Karpas-422 (cell line): ENCODE measurements around the gene ATXN7L1. TPM values are rescaled to one million over a fixed set of nuclear protein-coding genes. Genes with fewer than 3 reads are reported as not detected.
"Not testable (repeated sequence)": the region's sequence is repeated elsewhere in the genome, so short reads cannot be mapped to it uniquely, and the experiment has no call there.

Source experiments
- DNase-seq: peaks from one replicate; pipeline ENCODE4 v3.0.0-alpha.2; 2015
- H2AFZ ChIP-seq: fragments of 200-600 bp; sonication (generic); 2 replicates; pipeline ENCODE4 v1.6.1; 2014; ENCODE audit warnings: antibody characterized with exemption, low read length, mixed read lengths
- H3K27ac ChIP-seq: fragments of 200-600 bp; sonication (generic); 2 replicates; pipeline ENCODE4 v1.5.1; 2014; ENCODE audit warnings: mild to moderate bottlenecking, low read length, moderate library complexity
- H3K27me3 ChIP-seq: fragments of 200-600 bp; sonication (generic); 2 replicates; pipeline ENCODE4 v1.6.1; 2014; ENCODE audit warnings: low read length, mixed read lengths
- H3K36me3 ChIP-seq: fragments of 200-600 bp; sonication (generic); 2 replicates; pipeline ENCODE4 v1.6.1; 2014; ENCODE audit warnings: low read length, mixed read lengths; ENCODE audit not compliant: insufficient read depth
- H3K4me1 ChIP-seq: fragments of 200-600 bp; sonication (generic); 2 replicates; pipeline ENCODE4 v1.6.1; 2014; ENCODE audit warnings: mild to moderate bottlenecking, low read length, mixed read lengths
- H3K4me2 ChIP-seq: fragments of 200-600 bp; sonication (generic); 2 replicates; pipeline ENCODE4 v1.6.1; 2014; ENCODE audit warnings: low read length, low read depth, mild to moderate bottlenecking; ENCODE audit not compliant: poor library complexity, severe bottlenecking
- H3K4me3 ChIP-seq: fragments of 200-600 bp; sonication (generic); 2 replicates; pipeline ENCODE4 v1.5.1; 2014; ENCODE audit warnings: mild to moderate bottlenecking, antibody characterized with exemption, low read length, mixed read lengths
- H3K79me2 ChIP-seq: fragments of 200-600 bp; sonication (generic); 2 replicates; pipeline ENCODE4 v1.6.1; 2014; ENCODE audit warnings: mild to moderate bottlenecking, low read length, mixed read lengths
- H3K9ac ChIP-seq: fragments of 200-600 bp; sonication (generic); 2 replicates; pipeline ENCODE4 v1.6.0; 2014; ENCODE audit warnings: low read length
- H3K9me2 ChIP-seq: fragments of 200-600 bp; sonication (generic), shearing (Covaris generic); replicated peaks from 2 replicates; pipeline ENCODE4 v1.6.0; 2014; ENCODE audit warnings: mild to moderate bottlenecking, low read length, moderate library complexity; ENCODE audit not compliant: insufficient read depth
- H3K9me3 ChIP-seq: fragments of 300-700, 200-600 bp; sonication (generic); 2 replicates; pipeline ENCODE4 v1.6.1; 2014; ENCODE audit warnings: low read length, mixed read lengths
- H4K20me1 ChIP-seq: fragments of 200-600 bp; sonication (generic); 2 replicates; pipeline ENCODE4 v1.6.1; 2014; ENCODE audit warnings: mild to moderate bottlenecking, antibody characterized with exemption, low read length, low read depth; ENCODE audit not compliant: insufficient read depth
- total RNA-seq: library from RNA; depleted of rRNA; stranded (reverse); fragments of >200 nt; shearing (Covaris generic); gene quantifications from 2 replicates; pipeline ENCODE4 v1.2.3, GENCODE V29; 2014; ENCODE audit warnings: low replicate concordance

The ATXN7L1 gene
- total RNA-seq, 1 experiment from 2014 or later, result not detected

GRCh38 chr7:105719395-105719794, 157.0 kb downstream of the ATXN7L1 start:
- Histone ChIP-seq H3K36me3 (no peaks in the 10 kb centered on the region), H2AFZ (no peak overlapping the region), H3K4me1 (no peaks in the 10 kb centered on the region), H3K4me3 (no peak overlapping the region), H3K79me2 (no peaks in the 10 kb centered on the region), H3K27me3 (no peaks in the 10 kb centered on the region), H3K27ac (no peak overlapping the region), H4K20me1 (no peaks in the 10 kb centered on the region), H3K9me3 (no peaks in the 10 kb centered on the region), H3K4me2 (no peak overlapping the region), H3K9ac (no peak overlapping the region), H3K9me2 (no peaks in the 10 kb centered on the region)
- DNase-seq, result no peak

- DNase-seq, result no peak
- Histone ChIP-seq H3K9me2 (no peaks in the 10 kb centered on the region), H3K27ac (no peak overlapping the region), H3K36me3 (no peaks in the 10 kb centered on the region), H3K9ac (no peak overlapping the region), H3K9me3 (no peaks in the 10 kb centered on the region), H3K79me2 (no peaks in the 10 kb centered on the region), H3K4me3 (no peak overlapping the region), H4K20me1 (no peaks in the 10 kb centered on the region), H3K27me3 (no peaks in the 10 kb centered on the region), H3K4me2 (no peak overlapping the region), H3K4me1 (no peaks in the 10 kb centered on the region), H2AFZ (no peak overlapping the region)
Measured at GRCh38 chr7:105718511-105718925, 157.9 kb downstream of the ATXN7L1 start.

- Histone ChIP-seq H4K20me1 (no peaks in the 10 kb centered on the region), H3K79me2 (no peaks in the 10 kb centered on the region), H3K9me3 (peaks cover 10% of the 10 kb centered on the region; the same call in 1 of the 2 replicates), H3K9ac (no peak overlapping the region), H3K36me3 (no peaks in the 10 kb centered on the region), H3K27me3 (no peaks in the 10 kb centered on the region), H3K4me2 (no peak overlapping the region), H3K4me3 (no peak overlapping the region), H2AFZ (no peak overlapping the region), H3K27ac (no peak overlapping the region), H3K9me2 (no peaks in the 10 kb centered on the region), H3K4me1 (no peaks in the 10 kb centered on the region)
- no peak for DNase-seq
Measured at GRCh38 chr7:105715528-105715927, 160.9 kb downstream of the ATXN7L1 start.

GRCh38 chr7:105713488-105714465, 162.6 kb downstream of the ATXN7L1 start:
- no peak for DNase-seq
- no peaks in the 10 kb centered on the region for H3K79me2 ChIP-seq
- no peak overlapping the region for H3K9ac ChIP-seq
- no peaks in the 10 kb centered on the region for H3K9me2 ChIP-seq
- no peak overlapping the region for H2AFZ ChIP-seq
- H3K27me3 ChIP-seq, result no peaks in the 10 kb centered on the region
- peaks cover 10% of the 10 kb centered on the region; the same call in 1 of the 2 replicates for H3K9me3 ChIP-seq
- H3K27ac ChIP-seq, result no peak overlapping the region
- H3K4me2 ChIP-seq, result no peak overlapping the region
- H3K4me1 ChIP-seq, result no peaks in the 10 kb centered on the region
- no peaks in the 10 kb centered on the region for H4K20me1 ChIP-seq
- no peaks in the 10 kb centered on the region for H3K36me3 ChIP-seq
- no peak overlapping the region for H3K4me3 ChIP-seq

GRCh38 chr7:105712877-105713276, 163.5 kb downstream of the ATXN7L1 start:
- Histone ChIP-seq H3K36me3 (no peaks in the 10 kb centered on the region), H3K9me3 (peaks cover 10% of the 10 kb centered on the region; the same call in 1 of the 2 replicates), H3K9me2 (no peaks in the 10 kb centered on the region), H3K9ac (no peak overlapping the region), H3K4me3 (no peak overlapping the region), H3K27me3 (no peaks in the 10 kb centered on the region), H4K20me1 (no peaks in the 10 kb centered on the region), H2AFZ (no peak overlapping the region), H3K4me1 (no peaks in the 10 kb centered on the region), H3K79me2 (no peaks in the 10 kb centered on the region), H3K4me2 (no peak overlapping the region), H3K27ac (no peak overlapping the region)
- no peak for DNase-seq

GRCh38 chr7:105711726-105712402, 164.5 kb downstream of the ATXN7L1 start:
- Histone ChIP-seq H3K36me3 (no peaks in the 10 kb centered on the region), H3K9ac (no peak overlapping the region), H3K27ac (no peak overlapping the region), H3K4me3 (no peak overlapping the region), H3K4me1 (no peaks in the 10 kb centered on the region), H3K79me2 (no peaks in the 10 kb centered on the region), H3K4me2 (no peak overlapping the region), H2AFZ (no peak overlapping the region), H3K27me3 (no peaks in the 10 kb centered on the region), H4K20me1 (no peaks in the 10 kb centered on the region), H3K9me2 (no peaks in the 10 kb centered on the region), H3K9me3 (peaks cover 10% of the 10 kb centered on the region; the same call in 1 of the 2 replicates)
- no peak for DNase-seq

- H2AFZ ChIP-seq, H3K9me2 ChIP-seq, DNase-seq, H3K9ac ChIP-seq, H3K79me2 ChIP-seq, H3K4me1 ChIP-seq, H3K4me2 ChIP-seq, H3K36me3 ChIP-seq, H3K4me3 ChIP-seq, H4K20me1 ChIP-seq, H3K27me3 ChIP-seq, H3K27ac ChIP-seq: not testable (repeated sequence)
- H3K9me3 ChIP-seq, result peaks cover 10% of the 10 kb centered on the region; the same call in 1 of the 2 replicates
Measured at GRCh38 chr7:105710720-105711119, 165.7 kb downstream of the ATXN7L1 start.

GRCh38 chr7:105708763-105709080, 167.7 kb downstream of the ATXN7L1 start:
- H3K4me1 ChIP-seq, result no peaks in the 10 kb centered on the region
- H3K4me2 ChIP-seq, result no peak overlapping the region
- H3K27ac ChIP-seq, result no peak overlapping the region
- H3K27me3 ChIP-seq, result no peaks in the 10 kb centered on the region
- peaks cover 10% of the 10 kb centered on the region; the same call in 1 of the 2 replicates for H3K9me3 ChIP-seq
- H3K36me3 ChIP-seq, result no peaks in the 10 kb centered on the region
- no peak overlapping the region for H3K4me3 ChIP-seq
- H4K20me1 ChIP-seq, result no peaks in the 10 kb centered on the region
- no peaks in the 10 kb centered on the region for H3K79me2 ChIP-seq
- H3K9me2 ChIP-seq, result no peaks in the 10 kb centered on the region
- H2AFZ ChIP-seq, result no peak overlapping the region
- H3K9ac ChIP-seq, result no peak overlapping the region
- no peak for DNase-seq
